H1 (cell line): ENCODE data around the gene CHMP6. TPM values are rescaled to one million over a fixed set of nuclear protein-coding genes. Genes with fewer than 3 reads are reported as not detected.

Source experiments
- BACH1 ChIP-seq: IDR thresholded peaks from 2 replicates; pipeline ENCODE4 v1.6.1; 2012; ENCODE audit warnings: low read length, improper control_type of control experiment
- POLR2AphosphoS5 ChIP-seq: IDR thresholded peaks from 2 replicates; pipeline ENCODE4 v1.6.1; 2011; ENCODE audit warnings: low read depth, low read length
- RFX5 ChIP-seq: IDR thresholded peaks from 2 replicates; pipeline ENCODE4 v1.6.1; 2011; ENCODE audit warnings: low read depth, low read length, improper control_type of control experiment, borderline replicate concordance
- polyA plus RNA-seq, 7 experiments: library from polyadenylated mRNA; depleted of rRNA in 3 of 7; stranded (reverse) in 5 of 7; unstranded in 2 of 7; fragments of >200 nt in 5 of 7; fragments of 200-250 nt in 2 of 7; gene quantifications; 1 replicate in 5 of 7; 2 replicates in 1 of 7; 4 replicates in 1 of 7; pipeline versions ENCODE4 v1.2.1 to v1.2.3, GENCODE V29; 2011 to 2013; ENCODE audit warnings: missing spikeins in 2 of 7, mixed read lengths in 2 of 7
- total RNA-seq: library from RNA; stranded (reverse); fragmentation: NEBNext Ultra II Directional; extraction: Animal tissue kit (Norgen Biotek cat#: 25700); gene quantifications from 2 replicates; pipeline ENCODE4 v1.2.1, GENCODE V29; 2021

Gene CHMP6
- total and polyA plus RNA-seq, 2 of the 8 experiments (the other 6 are each of a cell fraction or from before 2014, with no cell fraction given) = 15.7 to 24.3 TPM

DNA sequence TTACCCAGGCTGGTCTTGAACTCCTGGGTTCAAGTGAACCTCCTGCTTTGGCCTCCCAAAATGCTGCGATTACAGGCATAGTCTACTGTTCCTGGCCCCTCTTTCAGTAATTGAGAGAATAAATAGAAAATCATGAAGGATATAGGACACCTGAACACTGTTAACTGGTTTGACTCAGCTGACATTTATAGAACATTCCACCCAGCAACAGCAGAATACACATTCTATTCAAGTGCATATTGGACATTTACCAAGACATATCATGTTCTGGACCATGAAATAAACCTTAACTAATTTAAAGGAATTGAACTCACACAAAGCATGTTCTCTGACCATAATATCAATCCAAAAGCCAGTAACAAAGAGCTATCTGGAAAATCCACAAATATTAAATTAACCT lies 23.5 kb downstream of the CHMP6 start (continued):
- TF ChIP-seq BACH1 (no peak), RFX5 (no peak), POLR2AphosphoS5 (no peak)
